ENCODE results near the gene RSBN1. TPM values are rescaled to one million over a fixed set of nuclear protein-coding genes. Genes with fewer than 3 reads are reported as not detected.
A peak's percentile ranks its signal among the peaks of the same experiment; 100 is the strongest.

RSBN1 gene
- total and polyA plus RNA-seq, 9 of the 15 experiments (the other 6 are each of a cell fraction or from before 2014, with no cell fraction given), result 4.5 to 24.3 (median 13.0) TPM

- CTCF ChIA-PET (ENCODE audit: low intra/inter-chr PET ratio), result no interaction called here
- TF ChIP-seq NR0B1 (IDR thresholded peaks at IDR 0.05; ENCODE audit: partially characterized antibody) (no peak), RBFOX2 (IDR thresholded peaks at IDR 0.05; ENCODE audit: low read depth, low read length) (no peak), CHD2 (IDR thresholded peaks at IDR 0.05; ENCODE audit: low read depth, low read length) (no peak), CBX1 (IDR thresholded peaks at IDR 0.05; ENCODE audit: low read depth) (no peak), PCBP2 (IDR thresholded peaks at IDR 0.05; ENCODE audit: low read depth, low read length, poor library complexity, severe bottlenecking) (no peak), ZBTB5 (IDR thresholded peaks at IDR 0.05) (no peak), MXI1 (IDR thresholded peaks at IDR 0.05; ENCODE audit: low read depth, low read length) (no peak), DEAF1 (CRISPR knock-in tag; IDR thresholded peaks at IDR 0.05) (no peak), ARID3A (IDR thresholded peaks at IDR 0.05; ENCODE audit: borderline replicate concordance, low read depth, low read length) (no peak), PATZ1 (CRISPR knock-in tag; IDR thresholded peaks at IDR 0.05; ENCODE audit: borderline replicate concordance) (no peak), ZEB2 (IDR thresholded peaks at IDR 0.05) (no peak), E2F3 (CRISPR knock-in tag; IDR thresholded peaks at IDR 0.05) (no peak)
Measured at GRCh38 chr1:113779542-113779941, 32.7 kb downstream of the RSBN1 start.

More at GRCh38 chr1:113779542-113779941, 32.7 kb downstream of the RSBN1 start:
- Histone ChIP-seq H3K27ac (ENCODE audit: extremely low read depth, low read depth, low read length) (no peak overlapping the region), H3K79me2 (ENCODE audit: control insufficient read depth, insufficient read depth, low read length) (peaks cover 80% of the 10 kb centered on the region), H4K20me1 (replicated peaks; ENCODE audit: control insufficient read depth, insufficient read depth, low read length) (peaks cover 28% of the 10 kb centered on the region; the same call in 1 of the 2 replicates), H3K9me3 (replicated peaks; ENCODE audit: control insufficient read depth, insufficient read depth, low read depth, low read length) (no peaks in the 10 kb centered on the region), H3K9ac (ENCODE audit: insufficient read depth in 1 of 2, low read depth in 2 of 2, low read length in 2 of 2) (0 out of 4 replicates have a peak overlapping the region, but pooled peaks of 1 of the 2 experiments have one; percentile 17), H3K36me3 (ENCODE audit: control insufficient read depth, insufficient read depth, low read length) (peaks cover 24% of the 10 kb centered on the region; the same call in 2 of the 3 replicates), H3K27me3 (ENCODE audit: control insufficient read depth in 2 of 2, insufficient read depth in 2 of 2, low read length in 2 of 2) (no peaks in the 10 kb centered on the region), H2AFZ (ENCODE audit: low read depth, low read length) (no peak overlapping the region), H3K4me2 (ENCODE audit: insufficient read depth, low read length) (0 out of 2 replicates have a peak overlapping the region, but pooled peaks have one; percentile 22), H3K4me1 (replicated peaks in 1 of 2; ENCODE audit: control insufficient read depth in 2 of 2, insufficient read depth in 2 of 2, low read length in 2 of 2) (peaks cover 15 to 50% of the 10 kb centered on the region in 2 experiments), H3K4me3 (no peak overlapping the region), H3K9me1 (ENCODE audit: control insufficient read depth, insufficient read depth, low read length) (no peaks in the 10 kb centered on the region)
- ATAC-seq (peak; percentile 42), FAIRE-seq (no peak), DNase-seq (ENCODE audit: extremely low read depth in 1 of 4, low spot score in 3 of 4) (peak in 1 of 4 experiments; percentile 63)
- in situ Hi-C loops (cut with MboI), result no loop called here
- POLR2A ChIA-PET, result no interaction called here
- no TSS peak for BruUV-seq (replicated peaks)
- WGBS (ENCODE audit: insufficient coverage, low coverage, missing lambda C conversion rate), result 4% methylated on average over 6 of the region's 6 CpGs
- intact Hi-C loops (cut with micrococcal nuclease), result no loop called here
